Hepatocyte (in vitro differentiated cells): ENCODE measurements around the gene LSM7. TPM values are rescaled to one million over a fixed set of nuclear protein-coding genes. Genes with fewer than 3 reads are reported as not detected.

ENCODE experiments used
- DNase-seq: peaks from one replicate; pipeline ENCODE4 v3.0.0-alpha.2; 2016; ENCODE audit warnings: low spot score
- H2AFZ ChIP-seq: fragments of 200-600 bp; sonication (generic); 2 replicates; pipeline ENCODE4 v1.6.0; 2016; ENCODE audit warnings: antibody characterized with exemption, mild to moderate bottlenecking
- H3K27ac ChIP-seq: fragments of 200-600 bp; sonication (generic); 2 replicates; pipeline ENCODE4 v1.5.1; 2016; ENCODE audit warnings: mild to moderate bottlenecking
- H3K27me3 ChIP-seq: fragments of 200-600 bp; sonication (generic); 2 replicates; pipeline ENCODE4 v1.6.1; 2016
- H3K36me3 ChIP-seq: fragments of 200-600 bp; sonication (generic); replicated peaks from 2 replicates; pipeline ENCODE4 v1.5.1; 2016; ENCODE audit warnings: low read depth; ENCODE audit not compliant: insufficient read depth
- H3K4me1 ChIP-seq: fragments of 200-600 bp; sonication (generic); 2 replicates; pipeline ENCODE4 v1.5.1; 2016; ENCODE audit warnings: mild to moderate bottlenecking, moderate library complexity; ENCODE audit not compliant: insufficient read depth
- H3K4me2 ChIP-seq: fragments of 200-600 bp; sonication (generic); 2 replicates; pipeline ENCODE4 v1.6.0; 2016
- H3K4me3 ChIP-seq: fragments of 200-600 bp; sonication (generic); 2 replicates; pipeline ENCODE4 v1.5.1; 2016; ENCODE audit warnings: mild to moderate bottlenecking
- H3K79me2 ChIP-seq: fragments of 200-600 bp; sonication (generic); 2 replicates; pipeline ENCODE4 v1.6.0; 2017; ENCODE audit warnings: mild to moderate bottlenecking
- H3K9me2 ChIP-seq: fragments of 200-600 bp; sonication (generic); replicated peaks from 2 replicates; pipeline ENCODE4 v1.6.0; 2017; ENCODE audit warnings: mild to moderate bottlenecking; ENCODE audit not compliant: insufficient read depth
- H3K9me3 ChIP-seq: fragments of 200-600 bp; sonication (generic); 2 replicates; pipeline ENCODE4 v1.5.1; 2016; ENCODE audit warnings: low read depth, mild to moderate bottlenecking
- H4K20me1 ChIP-seq: fragments of 200-600 bp; sonication (generic); 2 replicates; pipeline ENCODE4 v1.6.0; 2016; ENCODE audit warnings: mild to moderate bottlenecking; ENCODE audit not compliant: insufficient read depth, poor library complexity, severe bottlenecking
- EZH2 ChIP-seq: fragments of 200-600 bp; sonication (generic); IDR thresholded peaks from 2 replicates; pipeline ENCODE4 v1.6.1; 2016; ENCODE audit warnings: antibody characterized with exemption, mild to moderate bottlenecking, borderline replicate concordance
- EZH2phosphoT487 ChIP-seq: fragments of 200-600 bp; sonication (generic); IDR thresholded peaks from one replicate; pipeline ENCODE4 v1.6.1; 2018; ENCODE audit warnings: antibody characterized with exemption, mild to moderate bottlenecking, low read depth, moderate library complexity; ENCODE audit not compliant: unreplicated experiment, severe bottlenecking
- WGBS: methylation state at CpG from one replicate; pipeline ENCODE4 v1.1.6; 2016; ENCODE audit warnings: low lambda C conversion rate; ENCODE audit errors: missing lambda C conversion rate; 5-methylcytosine and 5-hydroxymethylcytosine counted together
- polyA plus RNA-seq: library from polyadenylated mRNA; unstranded; fragments of >200 nt; fragmentation: Nextera tagmentation; extraction: Ambion mirVana; gene quantifications from 2 replicates; pipeline ENCODE4 v1.2.1, GENCODE V29; 2016
- total RNA-seq: library from RNA; depleted of rRNA; stranded (reverse); fragments of >200 nt; gene quantifications from 2 replicates; pipeline ENCODE4 v1.2.3, GENCODE V29; 2014
- TF ChIP-seq, protein P1 (sequence below): fragments of 200-600 bp; sonication (generic); IDR thresholded peaks from 2 replicates; pipeline ENCODE4 v1.5.1; 2016; ENCODE audit warnings: antibody characterized with exemption, mild to moderate bottlenecking; ENCODE audit not compliant: poor library complexity

Gene LSM7
- total and polyA plus RNA-seq, 2 experiments from 2014 or later = 150 to 190 TPM

DNA sequence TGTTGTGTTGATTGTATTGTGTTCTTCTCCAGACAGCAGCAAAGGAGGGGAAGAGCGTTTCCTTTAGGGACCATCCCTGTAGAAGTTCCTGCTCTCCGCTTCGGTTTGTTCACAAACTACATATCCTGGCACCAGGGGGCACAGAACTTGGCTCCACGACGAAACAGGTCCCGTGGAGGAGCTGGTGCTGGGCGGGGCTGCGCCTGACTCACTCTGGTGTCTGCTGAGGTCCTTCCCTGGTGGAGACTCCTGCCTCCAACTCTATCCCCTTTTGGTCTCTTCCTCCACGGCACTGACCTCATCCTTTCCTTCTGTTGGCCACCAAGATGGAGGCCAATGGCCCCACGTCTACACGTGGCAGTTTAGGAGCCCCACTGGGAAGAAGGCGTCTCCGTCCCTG, 46.4 kb upstream of the LSM7 start:
- Histone ChIP-seq H2AFZ (no peak overlapping the region), H3K4me1 (no peaks in the 10 kb centered on the region), H3K4me3 (no peak overlapping the region), H3K79me2 (no peaks in the 10 kb centered on the region), H3K9me2 (no peaks in the 10 kb centered on the region), H3K27ac (no peak overlapping the region), H3K9me3 (no peaks in the 10 kb centered on the region), H3K27me3 (no peaks in the 10 kb centered on the region), H3K36me3 (no peaks in the 10 kb centered on the region), H3K4me2 (no peak overlapping the region), H4K20me1 (no peaks in the 10 kb centered on the region)
- no peak for DNase-seq
- TF ChIP-seq EZH2phosphoT487 = no peak
- TF ChIP-seq, protein P1, sequence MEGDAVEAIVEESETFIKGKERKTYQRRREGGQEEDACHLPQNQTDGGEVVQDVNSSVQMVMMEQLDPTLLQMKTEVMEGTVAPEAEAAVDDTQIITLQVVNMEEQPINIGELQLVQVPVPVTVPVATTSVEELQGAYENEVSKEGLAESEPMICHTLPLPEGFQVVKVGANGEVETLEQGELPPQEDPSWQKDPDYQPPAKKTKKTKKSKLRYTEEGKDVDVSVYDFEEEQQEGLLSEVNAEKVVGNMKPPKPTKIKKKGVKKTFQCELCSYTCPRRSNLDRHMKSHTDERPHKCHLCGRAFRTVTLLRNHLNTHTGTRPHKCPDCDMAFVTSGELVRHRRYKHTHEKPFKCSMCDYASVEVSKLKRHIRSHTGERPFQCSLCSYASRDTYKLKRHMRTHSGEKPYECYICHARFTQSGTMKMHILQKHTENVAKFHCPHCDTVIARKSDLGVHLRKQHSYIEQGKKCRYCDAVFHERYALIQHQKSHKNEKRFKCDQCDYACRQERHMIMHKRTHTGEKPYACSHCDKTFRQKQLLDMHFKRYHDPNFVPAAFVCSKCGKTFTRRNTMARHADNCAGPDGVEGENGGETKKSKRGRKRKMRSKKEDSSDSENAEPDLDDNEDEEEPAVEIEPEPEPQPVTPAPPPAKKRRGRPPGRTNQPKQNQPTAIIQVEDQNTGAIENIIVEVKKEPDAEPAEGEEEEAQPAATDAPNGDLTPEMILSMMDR = no peak
- 93% methylated on average over 13 of the region's 13 CpGs for WGBS

DNA sequence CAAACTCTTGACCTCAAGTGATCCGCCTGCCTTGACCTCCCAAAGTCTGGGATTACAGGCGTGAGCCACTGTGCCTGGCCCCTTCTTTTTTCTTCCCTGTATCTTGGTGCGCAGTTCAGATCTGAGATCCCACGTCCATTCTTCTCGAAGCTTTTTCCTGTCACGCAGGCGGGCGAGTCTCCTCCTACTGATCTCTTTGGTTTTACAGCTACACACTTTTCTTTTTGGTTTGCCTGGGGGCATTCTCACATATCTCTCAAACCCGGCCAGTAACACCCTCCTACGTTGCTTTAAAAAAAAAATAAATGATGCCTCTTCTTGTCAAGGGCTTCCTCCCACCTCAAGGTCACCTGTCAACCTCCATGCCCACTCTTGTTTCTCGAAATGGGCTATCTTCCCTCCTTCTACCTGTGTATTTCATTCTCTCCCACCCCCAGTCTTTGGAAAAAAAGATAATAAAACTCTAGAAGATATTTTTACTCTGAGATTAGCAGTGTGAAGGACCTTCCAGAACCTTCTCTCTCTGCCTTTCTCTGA, 43.8 kb upstream of the LSM7 start:
- no peaks in the 10 kb centered on the region for H3K27me3 ChIP-seq
- H3K4me1 ChIP-seq = no peaks in the 10 kb centered on the region
- no peaks in the 10 kb centered on the region for H3K79me2 ChIP-seq
- H3K4me2 ChIP-seq = no peak overlapping the region
- no peaks in the 10 kb centered on the region for H3K9me2 ChIP-seq
- no peak overlapping the region for H3K27ac ChIP-seq
- no peaks in the 10 kb centered on the region for H4K20me1 ChIP-seq
- H3K36me3 ChIP-seq = no peaks in the 10 kb centered on the region
- H2AFZ ChIP-seq = no peak overlapping the region
- no peaks in the 10 kb centered on the region for H3K9me3 ChIP-seq
- no peak for DNase-seq
- H3K4me3 ChIP-seq = no peak overlapping the region
- 65% methylated on average over 11 of the region's 11 CpGs for WGBS
- TF ChIP-seq EZH2phosphoT487 = no peak

DNA sequence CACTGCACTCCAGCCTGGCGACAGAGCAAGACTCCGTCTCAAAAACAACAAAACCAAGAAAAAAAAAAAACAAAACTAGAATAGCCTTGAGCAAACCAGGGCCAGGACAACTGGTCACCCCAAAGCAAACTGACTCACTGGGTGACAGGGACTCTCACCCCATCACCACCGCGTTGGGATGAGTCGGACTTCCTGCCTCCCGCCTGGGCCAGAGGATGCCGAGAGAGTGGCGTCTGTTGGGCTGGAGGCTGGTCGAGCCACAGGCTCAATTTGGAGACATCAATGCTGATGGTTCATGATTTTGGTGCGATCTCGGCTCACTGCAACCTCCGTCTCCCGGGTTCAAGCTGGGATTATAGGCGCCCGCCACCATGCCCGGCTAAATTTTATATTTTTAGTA, 43.3 kb upstream of the LSM7 start:
- no peaks in the 10 kb centered on the region for H3K36me3 ChIP-seq
- H3K79me2 ChIP-seq = no peaks in the 10 kb centered on the region
- H3K27me3 ChIP-seq = no peaks in the 10 kb centered on the region
- H3K27ac ChIP-seq = no peak overlapping the region
- TF ChIP-seq, protein P1 = no peak
- no peak for TF ChIP-seq EZH2
- no peak for TF ChIP-seq EZH2phosphoT487
- WGBS = 88% methylated on average over 16 of the region's 16 CpGs
- no peaks in the 10 kb centered on the region for H3K9me2 ChIP-seq
- no peaks in the 10 kb centered on the region for H4K20me1 ChIP-seq
- no peak overlapping the region for H3K4me2 ChIP-seq
- H3K9me3 ChIP-seq = no peaks in the 10 kb centered on the region
- DNase-seq = no peak
- no peaks in the 10 kb centered on the region for H3K4me1 ChIP-seq
- H2AFZ ChIP-seq = no peak overlapping the region
- no peak overlapping the region for H3K4me3 ChIP-seq

DNA sequence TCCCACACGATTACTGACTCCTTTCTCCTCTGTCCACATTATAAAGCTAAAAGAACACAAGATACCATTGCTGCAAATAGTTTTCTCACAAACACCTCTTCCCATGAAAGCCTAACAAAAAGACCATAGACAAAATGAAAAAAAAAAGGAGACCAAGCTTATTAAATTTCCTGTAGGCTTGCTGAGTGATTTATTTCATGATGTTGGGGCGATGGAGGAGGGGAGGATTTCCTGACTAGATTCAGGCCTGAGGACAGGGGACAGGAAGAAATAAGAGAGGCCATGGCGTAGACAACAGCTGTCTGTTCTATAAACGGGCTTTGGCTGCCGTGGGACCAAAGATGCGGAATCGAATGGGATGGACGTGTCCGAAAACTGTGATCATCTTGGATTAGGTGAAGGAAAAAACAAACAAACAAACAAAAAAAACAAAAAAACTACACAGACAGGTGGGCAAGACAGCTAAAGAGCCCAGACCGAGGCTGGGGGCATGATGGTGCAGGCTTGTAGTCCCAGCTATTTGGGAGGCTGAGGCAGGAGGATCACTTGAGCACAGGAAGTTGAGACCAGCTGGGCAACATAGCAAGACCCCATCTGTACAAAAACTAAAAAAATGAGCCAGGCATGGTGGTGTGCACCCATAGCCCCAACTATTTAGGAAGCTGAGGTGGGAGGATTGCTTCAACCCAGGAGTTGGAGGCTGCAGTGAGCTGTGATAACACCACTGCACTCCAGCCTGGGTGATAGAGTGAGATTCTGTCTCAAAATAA, 37.0 kb upstream of the LSM7 start:
- H3K79me2 ChIP-seq = no peaks in the 10 kb centered on the region
- no peak overlapping the region for H3K27ac ChIP-seq
- no peak overlapping the region for H2AFZ ChIP-seq
- no peak for DNase-seq
- WGBS = 70% methylated on average over 10 of the region's 10 CpGs
- H3K36me3 ChIP-seq = no peaks in the 10 kb centered on the region
- no peaks in the 10 kb centered on the region for H4K20me1 ChIP-seq
- no peaks in the 10 kb centered on the region for H3K4me1 ChIP-seq
- peaks cover 12% of the 10 kb centered on the region for H3K27me3 ChIP-seq
- no peaks in the 10 kb centered on the region for H3K9me3 ChIP-seq
- no peak overlapping the region for H3K4me3 ChIP-seq
- no peak overlapping the region for H3K4me2 ChIP-seq
- no peaks in the 10 kb centered on the region for H3K9me2 ChIP-seq
- TF ChIP-seq, protein P1 = no peak
- no peak for TF ChIP-seq EZH2phosphoT487
- TF ChIP-seq EZH2 = no peak
